ENCODE data around the gene ENPP6. TPM values are rescaled to one million over a fixed set of nuclear protein-coding genes. Genes with fewer than 3 reads are reported as not detected.

Gene ENPP6
- polyA plus RNA-seq, 2 of the 4 experiments (the other 2 are of a cell fraction) = not detected

DNA sequence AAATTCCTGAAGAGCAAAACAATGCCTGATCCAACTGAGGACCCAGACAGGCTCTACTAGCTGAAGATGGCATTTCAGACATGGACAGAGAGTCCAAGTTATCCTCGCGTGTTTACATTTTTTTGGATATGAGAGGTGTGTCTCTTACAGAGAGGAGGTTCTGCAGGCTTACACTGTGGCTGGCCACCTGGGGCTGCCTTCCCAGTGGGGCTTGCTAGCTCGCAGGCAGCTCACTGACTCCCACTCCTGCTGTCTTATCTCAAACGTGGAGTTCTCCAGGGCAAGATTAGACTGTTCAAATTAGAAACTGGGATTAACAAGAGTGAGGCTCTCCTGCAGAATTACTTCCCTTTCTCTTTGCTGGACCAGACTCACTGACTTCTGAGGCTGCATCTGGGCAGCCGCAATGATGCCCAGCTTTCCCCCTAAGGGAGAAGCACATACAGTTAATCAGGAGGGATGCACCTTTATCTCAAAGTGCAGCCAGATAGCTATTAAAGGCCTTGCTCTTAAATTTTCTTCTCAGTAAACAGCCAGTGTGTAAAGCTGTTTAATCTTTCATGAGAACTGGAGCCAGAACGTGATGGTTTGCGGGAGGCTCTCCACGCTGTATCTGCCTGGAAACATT is 123.0 kb downstream of the ENPP6 start:
- Histone ChIP-seq H3K4me1 (no peaks in the 10 kb centered on the region), H3K4me2 (no peak overlapping the region), H3K4me3 (no peak overlapping the region), H3K9me3 (no peaks in the 10 kb centered on the region), H3K27ac (no peak overlapping the region)
- FAIRE-seq (no peak), DNase-seq (ENCODE audit: low read depth in 1 of 2, low spot score in 1 of 2) (no peak), ATAC-seq (no peak)
- no peak for TF ChIP-seq NR3C1 (IDR thresholded peaks at IDR 0.05)
- ChIA-PET CTCF (no interaction called here), POLR2A (no interaction called here)
- 69% methylated on average over 8 of the region's 8 CpGs for WGBS (ENCODE audit: missing lambda C conversion rate)

DNA sequence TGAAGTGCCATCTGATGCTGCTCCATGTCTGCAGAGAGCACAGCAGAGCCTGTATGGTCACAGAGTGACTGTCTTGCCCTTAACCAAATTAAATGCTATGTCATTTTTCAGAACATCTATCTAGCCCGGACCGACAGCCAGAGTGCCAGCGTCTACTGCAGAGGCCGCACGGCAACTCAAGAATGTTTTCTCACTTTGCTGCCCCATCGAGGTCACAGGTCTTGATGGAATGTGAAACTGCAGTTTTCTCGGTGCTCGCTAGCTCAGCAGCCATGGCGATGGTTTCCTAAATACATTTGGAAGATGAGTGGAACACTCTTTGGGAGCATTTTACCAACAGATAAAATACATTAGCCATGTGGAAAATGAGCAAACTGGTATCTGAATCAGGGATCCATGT is 125.7 kb downstream of the ENPP6 start:
- no peaks in the 10 kb centered on the region for H3K4me1 ChIP-seq
- H3K4me3 ChIP-seq = no peak overlapping the region
- ChIA-PET POLR2A (no interaction called here), CTCF (interaction anchor here (0.7 kb wide), 1 partner anchor 8 kb away, joined by 3 read pairs; no protein-coding TSS in a partner anchor)
- no peak overlapping the region for H3K4me2 ChIP-seq
- FAIRE-seq (no peak), ATAC-seq (no peak), DNase-seq (ENCODE audit: low read depth in 1 of 2, low spot score in 1 of 2) (no peak)
- 68% methylated on average over 9 of the region's 9 CpGs for WGBS (ENCODE audit: missing lambda C conversion rate)
- H3K9me3 ChIP-seq = peaks cover 2% of the 10 kb centered on the region; the same call in 1 of the 3 replicates
- TF ChIP-seq, protein P1, sequence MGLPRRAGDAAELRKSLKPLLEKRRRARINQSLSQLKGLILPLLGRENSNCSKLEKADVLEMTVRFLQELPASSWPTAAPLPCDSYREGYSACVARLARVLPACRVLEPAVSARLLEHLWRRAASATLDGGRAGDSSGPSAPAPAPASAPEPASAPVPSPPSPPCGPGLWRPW (IDR thresholded peaks at IDR 0.05) = no peak
- TF ChIP-seq HEYL (CRISPR knock-in tag; IDR thresholded peaks at IDR 0.05) = no peak
- no peak for TF ChIP-seq RCOR1 (IDR thresholded peaks at IDR 0.05; ENCODE audit: low read depth, low read length)
- TF ChIP-seq, protein P2, sequence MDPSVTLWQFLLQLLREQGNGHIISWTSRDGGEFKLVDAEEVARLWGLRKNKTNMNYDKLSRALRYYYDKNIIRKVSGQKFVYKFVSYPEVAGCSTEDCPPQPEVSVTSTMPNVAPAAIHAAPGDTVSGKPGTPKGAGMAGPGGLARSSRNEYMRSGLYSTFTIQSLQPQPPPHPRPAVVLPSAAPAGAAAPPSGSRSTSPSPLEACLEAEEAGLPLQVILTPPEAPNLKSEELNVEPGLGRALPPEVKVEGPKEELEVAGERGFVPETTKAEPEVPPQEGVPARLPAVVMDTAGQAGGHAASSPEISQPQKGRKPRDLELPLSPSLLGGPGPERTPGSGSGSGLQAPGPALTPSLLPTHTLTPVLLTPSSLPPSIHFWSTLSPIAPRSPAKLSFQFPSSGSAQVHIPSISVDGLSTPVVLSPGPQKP (IDR thresholded peaks at IDR 0.05; ENCODE audit: low read depth, low read length) = no peak
- TF ChIP-seq HOXA7 (CRISPR knock-in tag; IDR thresholded peaks at IDR 0.05) = no peak
- TF ChIP-seq, protein P3, sequence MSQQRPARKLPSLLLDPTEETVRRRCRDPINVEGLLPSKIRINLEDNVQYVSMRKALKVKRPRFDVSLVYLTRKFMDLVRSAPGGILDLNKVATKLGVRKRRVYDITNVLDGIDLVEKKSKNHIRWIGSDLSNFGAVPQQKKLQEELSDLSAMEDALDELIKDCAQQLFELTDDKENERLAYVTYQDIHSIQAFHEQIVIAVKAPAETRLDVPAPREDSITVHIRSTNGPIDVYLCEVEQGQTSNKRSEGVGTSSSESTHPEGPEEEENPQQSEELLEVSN (IDR thresholded peaks at IDR 0.05; ENCODE audit: borderline replicate concordance, low read depth) = no peak
- TF ChIP-seq, protein P4, sequence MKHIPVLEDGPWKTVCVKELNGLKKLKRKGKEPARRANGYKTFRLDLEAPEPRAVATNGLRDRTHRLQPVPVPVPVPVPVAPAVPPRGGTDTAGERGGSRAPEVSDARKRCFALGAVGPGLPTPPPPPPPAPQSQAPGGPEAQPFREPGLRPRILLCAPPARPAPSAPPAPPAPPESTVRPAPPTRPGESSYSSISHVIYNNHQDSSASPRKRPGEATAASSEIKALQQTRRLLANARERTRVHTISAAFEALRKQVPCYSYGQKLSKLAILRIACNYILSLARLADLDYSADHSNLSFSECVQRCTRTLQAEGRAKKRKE (CRISPR knock-in tag; IDR thresholded peaks at IDR 0.05; ENCODE audit: low read depth) = no peak
- no peak for TF ChIP-seq MAFK (IDR thresholded peaks at IDR 0.05; ENCODE audit: partially characterized antibody)
- TF ChIP-seq, protein P5, sequence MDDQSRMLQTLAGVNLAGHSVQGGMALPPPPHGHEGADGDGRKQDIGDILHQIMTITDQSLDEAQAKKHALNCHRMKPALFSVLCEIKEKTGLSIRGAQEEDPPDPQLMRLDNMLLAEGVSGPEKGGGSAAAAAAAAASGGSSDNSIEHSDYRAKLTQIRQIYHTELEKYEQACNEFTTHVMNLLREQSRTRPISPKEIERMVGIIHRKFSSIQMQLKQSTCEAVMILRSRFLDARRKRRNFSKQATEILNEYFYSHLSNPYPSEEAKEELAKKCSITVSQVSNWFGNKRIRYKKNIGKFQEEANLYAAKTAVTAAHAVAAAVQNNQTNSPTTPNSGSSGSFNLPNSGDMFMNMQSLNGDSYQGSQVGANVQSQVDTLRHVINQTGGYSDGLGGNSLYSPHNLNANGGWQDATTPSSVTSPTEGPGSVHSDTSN (IDR thresholded peaks at IDR 0.05) = no peak
- TF ChIP-seq, protein P6, sequence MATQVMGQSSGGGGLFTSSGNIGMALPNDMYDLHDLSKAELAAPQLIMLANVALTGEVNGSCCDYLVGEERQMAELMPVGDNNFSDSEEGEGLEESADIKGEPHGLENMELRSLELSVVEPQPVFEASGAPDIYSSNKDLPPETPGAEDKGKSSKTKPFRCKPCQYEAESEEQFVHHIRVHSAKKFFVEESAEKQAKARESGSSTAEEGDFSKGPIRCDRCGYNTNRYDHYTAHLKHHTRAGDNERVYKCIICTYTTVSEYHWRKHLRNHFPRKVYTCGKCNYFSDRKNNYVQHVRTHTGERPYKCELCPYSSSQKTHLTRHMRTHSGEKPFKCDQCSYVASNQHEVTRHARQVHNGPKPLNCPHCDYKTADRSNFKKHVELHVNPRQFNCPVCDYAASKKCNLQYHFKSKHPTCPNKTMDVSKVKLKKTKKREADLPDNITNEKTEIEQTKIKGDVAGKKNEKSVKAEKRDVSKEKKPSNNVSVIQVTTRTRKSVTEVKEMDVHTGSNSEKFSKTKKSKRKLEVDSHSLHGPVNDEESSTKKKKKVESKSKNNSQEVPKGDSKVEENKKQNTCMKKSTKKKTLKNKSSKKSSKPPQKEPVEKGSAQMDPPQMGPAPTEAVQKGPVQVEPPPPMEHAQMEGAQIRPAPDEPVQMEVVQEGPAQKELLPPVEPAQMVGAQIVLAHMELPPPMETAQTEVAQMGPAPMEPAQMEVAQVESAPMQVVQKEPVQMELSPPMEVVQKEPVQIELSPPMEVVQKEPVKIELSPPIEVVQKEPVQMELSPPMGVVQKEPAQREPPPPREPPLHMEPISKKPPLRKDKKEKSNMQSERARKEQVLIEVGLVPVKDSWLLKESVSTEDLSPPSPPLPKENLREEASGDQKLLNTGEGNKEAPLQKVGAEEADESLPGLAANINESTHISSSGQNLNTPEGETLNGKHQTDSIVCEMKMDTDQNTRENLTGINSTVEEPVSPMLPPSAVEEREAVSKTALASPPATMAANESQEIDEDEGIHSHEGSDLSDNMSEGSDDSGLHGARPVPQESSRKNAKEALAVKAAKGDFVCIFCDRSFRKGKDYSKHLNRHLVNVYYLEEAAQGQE (IDR thresholded peaks at IDR 0.05) = no peak
- no peak for TF ChIP-seq ZC3H11A (IDR thresholded peaks at IDR 0.05)
- TF ChIP-seq EP300 (IDR thresholded peaks at IDR 0.05) = no peak
- no peak overlapping the region for H3K27ac ChIP-seq

DNA sequence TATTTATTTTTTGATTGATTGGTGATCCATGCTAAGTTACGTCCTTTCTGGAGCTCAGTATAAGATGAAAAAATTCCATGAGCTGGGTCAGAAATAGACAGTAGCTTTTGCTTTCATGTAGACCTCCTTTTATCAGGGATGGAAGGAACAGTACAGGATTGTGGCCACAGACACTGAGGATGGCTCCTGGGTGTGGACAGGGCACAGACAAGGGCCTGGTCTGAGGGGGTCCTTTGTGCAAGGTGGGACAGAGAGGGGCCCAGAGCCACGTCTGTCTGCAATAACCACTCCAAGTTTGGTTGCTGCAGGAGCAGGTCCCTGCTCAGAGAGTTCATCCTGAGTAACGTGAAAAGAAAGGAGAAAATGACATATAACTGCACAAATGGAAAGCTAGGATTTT is 127.1 kb downstream of the ENPP6 start:
- ChIA-PET CTCF (interaction anchor here (2.1 kb wide), 1 partner anchor 10 kb away, joined by 9 read pairs; no protein-coding TSS in a partner anchor), POLR2A (no interaction called here)
- no peak overlapping the region for H3K4me3 ChIP-seq
- no peak overlapping the region for H3K27ac ChIP-seq
- 40% methylated on average over 3 of the region's 3 CpGs for WGBS (ENCODE audit: missing lambda C conversion rate)
- TF ChIP-seq JUNB (IDR thresholded peaks at IDR 0.05) (no peak), GATA3 (IDR thresholded peaks at IDR 0.05; ENCODE audit: borderline replicate concordance) (no peak), MAFK (IDR thresholded peaks at IDR 0.05; ENCODE audit: partially characterized antibody) (no peak), NPAS2 (CRISPR knock-in tag; IDR thresholded peaks at IDR 0.05; ENCODE audit: borderline replicate concordance) (no peak), POLR2AphosphoS2 (conservative IDR thresholded peaks at IDR 0.05; ENCODE audit: low read length) (no peak), CEBPB (IDR thresholded peaks at IDR 0.05) (no peak), RCOR1 (IDR thresholded peaks at IDR 0.05; ENCODE audit: low read depth, low read length) (no peak)
- TF ChIP-seq, protein P1 (IDR thresholded peaks at IDR 0.05) = no peak
- TF ChIP-seq, protein P7, sequence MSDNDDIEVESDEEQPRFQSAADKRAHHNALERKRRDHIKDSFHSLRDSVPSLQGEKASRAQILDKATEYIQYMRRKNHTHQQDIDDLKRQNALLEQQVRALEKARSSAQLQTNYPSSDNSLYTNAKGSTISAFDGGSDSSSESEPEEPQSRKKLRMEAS (IDR thresholded peaks at IDR 0.05) = no peak
- TF ChIP-seq, protein P8, sequence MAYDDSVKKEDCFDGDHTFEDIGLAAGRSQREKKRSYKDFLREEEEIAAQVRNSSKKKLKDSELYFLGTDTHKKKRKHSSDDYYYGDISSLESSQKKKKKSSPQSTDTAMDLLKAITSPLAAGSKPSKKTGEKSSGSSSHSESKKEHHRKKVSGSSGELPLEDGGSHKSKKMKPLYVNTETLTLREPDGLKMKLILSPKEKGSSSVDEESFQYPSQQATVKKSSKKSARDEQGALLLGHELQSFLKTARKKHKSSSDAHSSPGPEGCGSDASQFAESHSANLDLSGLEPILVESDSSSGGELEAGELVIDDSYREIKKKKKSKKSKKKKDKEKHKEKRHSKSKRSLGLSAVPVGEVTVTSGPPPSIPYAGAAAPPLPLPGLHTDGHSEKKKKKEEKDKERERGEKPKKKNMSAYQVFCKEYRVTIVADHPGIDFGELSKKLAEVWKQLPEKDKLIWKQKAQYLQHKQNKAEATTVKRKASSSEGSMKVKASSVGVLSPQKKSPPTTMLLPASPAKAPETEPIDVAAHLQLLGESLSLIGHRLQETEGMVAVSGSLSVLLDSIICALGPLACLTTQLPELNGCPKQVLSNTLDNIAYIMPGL (CRISPR knock-in tag; IDR thresholded peaks at IDR 0.05; ENCODE audit: borderline replicate concordance) = no peak
- no peak overlapping the region for H3K4me2 ChIP-seq
- H3K4me1 ChIP-seq = no peaks in the 10 kb centered on the region
- DNase-seq (ENCODE audit: low read depth in 1 of 2, low spot score in 1 of 2) = no peak
- FAIRE-seq = no peak
- peaks cover 2% of the 10 kb centered on the region; the same call in 1 of the 3 replicates for H3K9me3 ChIP-seq
- ATAC-seq = no peak
